Nephron progenitor cell (in vitro differentiated cells): ENCODE measurements around the gene HUNK.

Source experiments
- DNase-seq: peaks from one replicate; pipeline ENCODE4 v3.0.0; 2021
- H3K27ac Mint-ChIP-seq: 2 replicates; pipeline ENCODE4 v1.8.0; 2021; ENCODE audit warnings: mild to moderate bottlenecking, moderate library complexity, mixed read lengths
- H3K27me3 Mint-ChIP-seq: 2 replicates; pipeline ENCODE4 v1.8.0; 2021; ENCODE audit warnings: mild to moderate bottlenecking, low read depth, mixed read lengths; ENCODE audit not compliant: poor library complexity
- H3K36me3 Mint-ChIP-seq: 2 replicates; pipeline ENCODE4 v1.8.0; 2021; ENCODE audit warnings: low read depth, mixed read lengths
- H3K4me1 Mint-ChIP-seq: 2 replicates; pipeline ENCODE4 v1.8.0; 2021; ENCODE audit warnings: mixed read lengths
- H3K4me3 Mint-ChIP-seq: 2 replicates; pipeline ENCODE4 v1.8.0; 2021; ENCODE audit warnings: mild to moderate bottlenecking, moderate library complexity, mixed read lengths
- H3K9me3 Mint-ChIP-seq: 2 replicates; pipeline ENCODE4 v1.8.0; 2021; ENCODE audit warnings: mild to moderate bottlenecking, moderate library complexity, mixed read lengths
- CTCF ChIP-seq: fragments of 200-600 bp; sonication (generic); IDR thresholded peaks from 2 replicates; pipeline ENCODE4 v1.5.0; 2021; ENCODE audit warnings: antibody characterized with exemption

The HUNK gene

GRCh38 chr21:31905503-31906451 is 33.0 kb downstream of the HUNK start:
- DNase-seq: peak; percentile 27
- peaks cover 96% of the 10 kb centered on the region for H3K4me1 Mint-ChIP-seq
- H3K4me3 Mint-ChIP-seq: peak overlapping the region; percentile 16
- TF ChIP-seq CTCF: no peak
- H3K27ac Mint-ChIP-seq: peak overlapping the region; percentile 72
- peaks cover 30% of the 10 kb centered on the region for H3K36me3 Mint-ChIP-seq
- no peaks in the 10 kb centered on the region for H3K27me3 Mint-ChIP-seq
- H3K9me3 Mint-ChIP-seq: peaks cover 4% of the 10 kb centered on the region

GRCh38 chr21:31908106-31909031 is 35.5 kb downstream of the HUNK start:
- no peak for TF ChIP-seq CTCF
- H3K4me3 Mint-ChIP-seq: peak overlapping the region; percentile 69
- peaks cover 98% of the 10 kb centered on the region for H3K4me1 Mint-ChIP-seq
- no peaks in the 10 kb centered on the region for H3K27me3 Mint-ChIP-seq
- H3K9me3 Mint-ChIP-seq: peaks cover 15% of the 10 kb centered on the region
- no peak for DNase-seq
- peak overlapping the region; percentile 98 for H3K27ac Mint-ChIP-seq
- H3K36me3 Mint-ChIP-seq: peaks cover 39% of the 10 kb centered on the region

GRCh38 chr21:31909153-31910073 is 36.6 kb downstream of the HUNK start:
- Mint-ChIP-seq H3K9me3 (peaks cover 18% of the 10 kb centered on the region), H3K36me3 (peaks cover 40% of the 10 kb centered on the region), H3K27ac (peak overlapping the region; percentile 98), H3K4me3 (peak overlapping the region; percentile 69), H3K4me1 (peaks cover 96% of the 10 kb centered on the region), H3K27me3 (no peaks in the 10 kb centered on the region)
- TF ChIP-seq CTCF: no peak
- DNase-seq: peak; percentile 47

GRCh38 chr21:31910074-31910470 is 37.3 kb downstream of the HUNK start:
- Mint-ChIP-seq H3K9me3 (peaks cover 20% of the 10 kb centered on the region), H3K36me3 (peaks cover 47% of the 10 kb centered on the region), H3K4me3 (peak overlapping the region; percentile 69), H3K4me1 (peaks cover 96% of the 10 kb centered on the region), H3K27me3 (no peaks in the 10 kb centered on the region), H3K27ac (peak overlapping the region; percentile 98)
- TF ChIP-seq CTCF: no peak
- no peak for DNase-seq

- TF ChIP-seq CTCF: no peak
- Mint-ChIP-seq H3K27ac (peak overlapping the region; percentile 98), H3K4me3 (peak overlapping the region; percentile 20), H3K36me3 (peaks cover 50% of the 10 kb centered on the region), H3K27me3 (no peaks in the 10 kb centered on the region), H3K9me3 (peaks cover 27% of the 10 kb centered on the region), H3K4me1 (peaks cover 92% of the 10 kb centered on the region)
- DNase-seq: no peak
These were observed 38.5 kb downstream of the HUNK start for GRCh38 chr21:31911138-31911907.
